A549 treated with CpdA at 1 μM for 4 hours (cell line): ENCODE results near the gene ACOX1. TPM values are rescaled to one million over a fixed set of nuclear protein-coding genes. Genes with fewer than 3 reads are reported as not detected.

Source experiments
- total RNA-seq: library from RNA; stranded (reverse); fragments of 200-300 nt; extraction: Qiagen RNA extraction; gene quantifications from 5 replicates; pipeline ENCODE4 v1.2.3, GENCODE V29; 2022; ENCODE audit warnings: low read depth

ACOX1 gene
- 13.1 to 17.1 TPM (median 15.3 TPM) in 5 replicates for total RNA-seq

GRCh38 chr17:75978938-75979704 is at the start of gene ACOX1, which contains the start of gene TEN1:
ACOX1 (minus strand) TSS chr17:75979166; CDS start chr17:75979073, 93 bp downstream.
TEN1 (plus strand) TSS chr17:75979240; CDS start chr17:75986193, 6,953 bp downstream.

GRCh38 chr17:76027159-76027839 is 48.3 kb upstream of the ACOX1 start, which contains the start of gene EVPL:
EVPL (minus strand) TSS chr17:76027306; CDS start chr17:76027198, 108 bp downstream.

GRCh38 chr17:76000755-76001521 is 22.0 kb upstream of the ACOX1 start, which contains the start of gene CDK3:
CDK3 (plus strand) TSS chr17:76000855; CDS start chr17:76001426, 571 bp downstream.

GRCh38 chr17:75940727-75941441 is 38.1 kb downstream of the ACOX1 start, which contains the start of gene FBF1:
FBF1 (minus strand) TSS chr17:75941042; CDS start chr17:75938149, 2,893 bp downstream.

GRCh38 chr17:75904749-75905521 is 74.0 kb downstream of the ACOX1 start, which contains the start of gene MRPL38:
MRPL38 (minus strand) TSS chr17:75904884; CDS start chr17:75904875, 9 bp downstream.

GRCh38 chr17:75896415-75897159 is 82.4 kb downstream of the ACOX1 start, which contains the start of gene TRIM65:
TRIM65 (minus strand) TSS chr17:75896951; CDS start chr17:75896937, 14 bp downstream.

Other genes with a start within 250 kb of the ACOX1 start
- gene GALK1, start 214.0 kb downstream of the ACOX1 start, total RNA-seq, result 45.6 to 76.1 TPM (median 66.2 TPM) in 5 replicates
- gene UNK, start 194.4 kb downstream of the ACOX1 start, total RNA-seq, result 26.2 to 32.7 TPM (median 28.4 TPM) in 5 replicates
- 2.9 to 5.0 TPM (median 4.2 TPM) in 5 replicates for gene UNC13D, start 134.8 kb downstream of the ACOX1 start, total RNA-seq
- gene WBP2, start 123.8 kb downstream of the ACOX1 start, total RNA-seq, result 93.8 to 114 TPM (median 97.0 TPM) in 5 replicates
- 105 to 184 TPM (median 149 TPM) in 5 replicates for gene TRIM47, start 100.6 kb downstream of the ACOX1 start, total RNA-seq
- 31.8 to 44.1 TPM (median 37.8 TPM) in 5 replicates for gene TRIM65, start 82.2 kb downstream of the ACOX1 start, total RNA-seq
- gene MRPL38, start 74.3 kb downstream of the ACOX1 start, total RNA-seq, result 101 to 130 TPM (median 117 TPM) in 5 replicates
- 7.9 to 11.2 TPM (median 8.6 TPM) in 5 replicates for gene FBF1, start 38.1 kb downstream of the ACOX1 start, total RNA-seq
- 22.4 to 27.3 TPM (median 24.9 TPM) in 5 replicates for gene TEN1, start 74 bp upstream of the ACOX1 start, total RNA-seq
- 3.7 to 5.7 TPM (median 5.2 TPM) in 5 replicates for gene CDK3, start 21.7 kb upstream of the ACOX1 start, total RNA-seq
- gene EVPL, start 48.1 kb upstream of the ACOX1 start, total RNA-seq, result 11.9 to 17.5 TPM (median 15.2 TPM) in 5 replicates
- gene SRP68, start 93.4 kb upstream of the ACOX1 start, total RNA-seq, result 86.5 to 92.3 TPM (median 88.2 TPM) in 5 replicates
- gene GALR2, start 95.6 kb upstream of the ACOX1 start, total RNA-seq, result 0.77 to 1.7 TPM (median 1.4 TPM) in 5 replicates
- 0.40 to 0.76 TPM (median 0.59 TPM) in 5 replicates for gene ZACN, start 100.0 kb upstream of the ACOX1 start, total RNA-seq
- gene EXOC7, start 124.6 kb upstream of the ACOX1 start, total RNA-seq, result 57.6 to 70.2 TPM (median 67.2 TPM) in 5 replicates
- gene FOXJ1, start 162.1 kb upstream of the ACOX1 start, total RNA-seq, result 0.23 to 0.40 TPM (median 0.30 TPM) in 5 replicates